ENCODE data around the gene ADGRF5. TPM values are rescaled to one million over a fixed set of nuclear protein-coding genes. Genes with fewer than 3 reads are reported as not detected.

ADGRF5 gene
- total RNA-seq, 2 experiments from 2014 or later = not detected

- Mint-ChIP-seq H3K27me3 (peaks cover 3% of the 10 kb centered on the region), H3K4me1 (ENCODE audit: low read depth) (no peaks in the 10 kb centered on the region), H3K4me3 (no peak overlapping the region), H3K36me3 (ENCODE audit: low read depth) (no peaks in the 10 kb centered on the region), H3K9me3 (no peaks in the 10 kb centered on the region), H3K27ac (no peak overlapping the region)
- CTCF ChIA-PET = no interaction called here
- TF ChIP-seq CTCF (IDR thresholded peaks at IDR 0.05) = no peak
- intact Hi-C loops (cut with micrococcal nuclease) = no loop called here
- ATAC-seq (no peak), DNase-seq (no peak)
- POLR2A ChIA-PET = no interaction called here
Measured at GRCh38 chr6:46898006-46898405, 23.7 kb downstream of the ADGRF5 start.

- peaks cover 3% of the 10 kb centered on the region for H3K27me3 Mint-ChIP-seq
- no peaks in the 10 kb centered on the region for H3K9me3 Mint-ChIP-seq
- DNase-seq (no peak), ATAC-seq (no peak)
- no peak overlapping the region for H3K27ac Mint-ChIP-seq
- POLR2A ChIA-PET = no interaction called here
- TF ChIP-seq CTCF (IDR thresholded peaks at IDR 0.05) = no peak
- no peaks in the 10 kb centered on the region for H3K36me3 Mint-ChIP-seq (ENCODE audit: low read depth)
- intact Hi-C loops (cut with micrococcal nuclease) = no loop called here
- no peak overlapping the region for H3K4me3 Mint-ChIP-seq
- CTCF ChIA-PET = no interaction called here
- no peaks in the 10 kb centered on the region for H3K4me1 Mint-ChIP-seq (ENCODE audit: low read depth)
Measured at GRCh38 chr6:46896871-46897270, 24.9 kb downstream of the ADGRF5 start.

GRCh38 chr6:46895930-46896329 is 25.8 kb downstream of the ADGRF5 start:
- DNase-seq (no peak), ATAC-seq (no peak)
- Mint-ChIP-seq H3K4me3 (no peak overlapping the region), H3K27ac (no peak overlapping the region), H3K27me3 (peaks cover 2% of the 10 kb centered on the region), H3K4me1 (ENCODE audit: low read depth) (no peaks in the 10 kb centered on the region), H3K36me3 (ENCODE audit: low read depth) (no peaks in the 10 kb centered on the region), H3K9me3 (no peaks in the 10 kb centered on the region)
- ChIA-PET CTCF (no interaction called here), POLR2A (no interaction called here)
- intact Hi-C loops (cut with micrococcal nuclease) = no loop called here
- no peak for TF ChIP-seq CTCF (IDR thresholded peaks at IDR 0.05)

- DNase-seq (no peak), ATAC-seq (no peak)
- intact Hi-C loops (cut with micrococcal nuclease) = no loop called here
- H3K4me1 Mint-ChIP-seq (ENCODE audit: low read depth) = no peaks in the 10 kb centered on the region
- TF ChIP-seq CTCF (IDR thresholded peaks at IDR 0.05) = no peak
- POLR2A ChIA-PET = no interaction called here
- peaks cover 2% of the 10 kb centered on the region for H3K27me3 Mint-ChIP-seq
- no peak overlapping the region for H3K27ac Mint-ChIP-seq
- no peak overlapping the region for H3K4me3 Mint-ChIP-seq
- no peaks in the 10 kb centered on the region for H3K9me3 Mint-ChIP-seq
- CTCF ChIA-PET = interaction anchor here (1.0 kb wide), 1 partner anchor 153 kb away, joined by 3 read pairs; no protein-coding TSS in a partner anchor
- no peaks in the 10 kb centered on the region for H3K36me3 Mint-ChIP-seq (ENCODE audit: low read depth)
Measured at GRCh38 chr6:46894433-46894832, 27.3 kb downstream of the ADGRF5 start.

- Mint-ChIP-seq H3K36me3 (ENCODE audit: low read depth) (no peaks in the 10 kb centered on the region), H3K4me3 (no peak overlapping the region), H3K4me1 (ENCODE audit: low read depth) (no peaks in the 10 kb centered on the region), H3K9me3 (no peaks in the 10 kb centered on the region), H3K27ac (no peak overlapping the region), H3K27me3 (peaks cover 2% of the 10 kb centered on the region)
- DNase-seq = no peak
- intact Hi-C loops (cut with micrococcal nuclease) = no loop called here
- POLR2A ChIA-PET = no interaction called here
- no peak for ATAC-seq
- TF ChIP-seq CTCF (IDR thresholded peaks at IDR 0.05) = no peak
- CTCF ChIA-PET = no interaction called here
Measured at GRCh38 chr6:46893648-46894047, 28.1 kb downstream of the ADGRF5 start.
